Prostate gland (tissue), 2 donors: ENCODE results near the gene TMEM158.

ENCODE experiments used
- CTCF ChIP-seq, 4 experiments: fragments of 200-600 bp in 2 of 4; fragments of 450-650 bp in 2 of 4; sonication (generic) in 2 of 4; IDR thresholded peaks; 1 replicate in 3 of 4; 2 replicates in 1 of 4; pipeline ENCODE4 v1.5.1; 2016 to 2019; ENCODE audit warnings: antibody characterized with exemption in 4 of 4, mild to moderate bottlenecking in 2 of 4, moderate library complexity in 2 of 4
- POLR2A ChIP-seq: fragments of 450-650 bp; IDR thresholded peaks from one replicate; pipeline ENCODE4 v1.6.1; 2016; ENCODE audit warnings: antibody characterized with exemption, mild to moderate bottlenecking
- POLR2AphosphoS5 ChIP-seq: sonication (generic); formaldehyde crosslinking; IDR thresholded peaks from one replicate; pipeline ENCODE4 v1.6.1; 2017; ENCODE audit warnings: antibody characterized with exemption

GRCh38 chr3:45235409-45235808, 9.3 kb upstream of the TMEM158 start:
- TF ChIP-seq POLR2AphosphoS5 (no peak), CTCF (IDR thresholded peaks at IDR 0.05) (no peak), POLR2A (no peak)
